ENCODE results near the gene UGT2B11.

GRCh38 chr4:69224891-69225290, 10.3 kb upstream of the UGT2B11 start:
- TF ChIP-seq CTCF (IDR thresholded peaks at IDR 0.05; ENCODE audit: insufficient read depth, low read length) (no peak), POLR2AphosphoS5 (IDR thresholded peaks at IDR 0.05; ENCODE audit: low read depth) (no peak), REST (IDR thresholded peaks at IDR 0.05; ENCODE audit: insufficient replicate concordance, low read depth) (no peak)

Measured in HL-60 (cell line).